HG03442 (cell line): Measurements from ENCODE around the gene GRWD1.
"Not testable (repeated sequence)": the region's sequence is repeated elsewhere in the genome, so short reads cannot be mapped to it uniquely, and the experiment has no call there.

ENCODE experiments used
- ATAC-seq: cut with Tn5 transposase; IDR thresholded peaks from one replicate; pipeline ENCODE4 v1.9.1; 2021; ENCODE audit warnings: mild to moderate bottlenecking, moderate library complexity; ENCODE audit not compliant: unreplicated experiment

The GRWD1 gene

GRCh38 chr19:48477698-48478338 lies 32.0 kb downstream of the GRWD1 start:
- no peak for ATAC-seq

- no peak for ATAC-seq
Measured at GRCh38 chr19:48478339-48479256, 32.8 kb downstream of the GRWD1 start.

- no peak for ATAC-seq
Measured at GRCh38 chr19:48479686-48480085, 33.9 kb downstream of the GRWD1 start.

- ATAC-seq = no peak
Measured at GRCh38 chr19:48480183-48480557, 34.4 kb downstream of the GRWD1 start.

- no peak for ATAC-seq
Measured at GRCh38 chr19:48480558-48481500, 35.0 kb downstream of the GRWD1 start.

- no peak for ATAC-seq
Measured at GRCh38 chr19:48481846-48482639, 36.3 kb downstream of the GRWD1 start.

GRCh38 chr19:48483301-48483700 lies 37.5 kb downstream of the GRWD1 start:
- no peak for ATAC-seq

GRCh38 chr19:48484247-48484893 lies 38.6 kb downstream of the GRWD1 start:
- no peak for ATAC-seq

GRCh38 chr19:48484931-48485612 lies 39.3 kb downstream of the GRWD1 start:
- ATAC-seq = no peak

- not testable (repeated sequence) for ATAC-seq
Measured at GRCh38 chr19:48486706-48487105, 40.9 kb downstream of the GRWD1 start.

GRCh38 chr19:48487544-48487943 lies 41.8 kb downstream of the GRWD1 start:
- ATAC-seq = no peak

- no peak for ATAC-seq
Measured at GRCh38 chr19:48487948-48488347, 42.2 kb downstream of the GRWD1 start.

GRCh38 chr19:48488478-48488877 lies 42.7 kb downstream of the GRWD1 start:
- not testable (repeated sequence) for ATAC-seq

- no peak for ATAC-seq
Measured at GRCh38 chr19:48489608-48490216, 43.9 kb downstream of the GRWD1 start.

- no peak for ATAC-seq
Measured at GRCh38 chr19:48490981-48491792, 45.4 kb downstream of the GRWD1 start.

GRCh38 chr19:48491793-48492123 lies 46.0 kb downstream of the GRWD1 start:
- no peak for ATAC-seq

GRCh38 chr19:48492925-48493717 lies 47.3 kb downstream of the GRWD1 start:
- ATAC-seq = peak; percentile 54
